ENCODE measurements around the gene IL18R1.

Gene IL18R1

DNA sequence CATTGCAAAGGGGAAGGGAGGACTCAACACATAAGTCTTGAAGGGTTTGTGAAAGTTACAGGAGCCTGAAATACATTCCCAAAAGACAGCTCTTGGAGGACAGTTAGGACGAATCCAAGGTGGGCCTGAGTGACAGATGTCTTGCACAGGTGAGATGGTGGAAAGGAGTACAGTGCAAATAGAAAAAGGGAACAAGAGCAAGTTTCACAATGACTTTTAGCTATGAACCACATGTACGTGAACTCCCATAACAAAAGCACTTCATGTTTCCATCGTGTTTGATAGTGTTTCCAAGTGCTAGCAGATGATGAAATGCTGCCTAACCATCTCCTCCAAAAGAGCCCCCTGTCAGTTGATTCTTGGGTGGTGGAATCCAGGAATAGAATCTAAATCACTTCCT, 69.2 kb downstream of the IL18R1 start:
- H3F3A ChIP-seq (ENCODE audit: control insufficient read depth, insufficient read depth), result no peaks in the 10 kb centered on the region
- H3K4me2 ChIP-seq (ENCODE audit: low read length), result no peak overlapping the region
- H3K27me3 ChIP-seq (ENCODE audit: control insufficient read depth, low read length), result no peaks in the 10 kb centered on the region; the same call in none of the 2 replicates
- no peaks in the 10 kb centered on the region for H3K9me2 ChIP-seq (replicated peaks; ENCODE audit: control insufficient read depth, low read length)
- H3K36me3 ChIP-seq (ENCODE audit: control insufficient read depth, low read length), result no peaks in the 10 kb centered on the region
- no peak overlapping the region for H3K27ac ChIP-seq (ENCODE audit: low read depth, low read length)
- no peak overlapping the region for H3K4me3 ChIP-seq (ENCODE audit: low read length)
- no peaks in the 10 kb centered on the region for H4K20me1 ChIP-seq (ENCODE audit: control insufficient read depth, insufficient read depth, low read depth, low read length)
- no peaks in the 10 kb centered on the region for H3K4me1 ChIP-seq (ENCODE audit: control insufficient read depth, low read length)
- H3K9me3 ChIP-seq (ENCODE audit: control insufficient read depth, insufficient read depth, low read length), result no peaks in the 10 kb centered on the region
- TF ChIP-seq EZH2phosphoT487 (IDR thresholded peaks at IDR 0.05; ENCODE audit: borderline replicate concordance, low read length), result no peak
- TF ChIP-seq, protein P1, sequence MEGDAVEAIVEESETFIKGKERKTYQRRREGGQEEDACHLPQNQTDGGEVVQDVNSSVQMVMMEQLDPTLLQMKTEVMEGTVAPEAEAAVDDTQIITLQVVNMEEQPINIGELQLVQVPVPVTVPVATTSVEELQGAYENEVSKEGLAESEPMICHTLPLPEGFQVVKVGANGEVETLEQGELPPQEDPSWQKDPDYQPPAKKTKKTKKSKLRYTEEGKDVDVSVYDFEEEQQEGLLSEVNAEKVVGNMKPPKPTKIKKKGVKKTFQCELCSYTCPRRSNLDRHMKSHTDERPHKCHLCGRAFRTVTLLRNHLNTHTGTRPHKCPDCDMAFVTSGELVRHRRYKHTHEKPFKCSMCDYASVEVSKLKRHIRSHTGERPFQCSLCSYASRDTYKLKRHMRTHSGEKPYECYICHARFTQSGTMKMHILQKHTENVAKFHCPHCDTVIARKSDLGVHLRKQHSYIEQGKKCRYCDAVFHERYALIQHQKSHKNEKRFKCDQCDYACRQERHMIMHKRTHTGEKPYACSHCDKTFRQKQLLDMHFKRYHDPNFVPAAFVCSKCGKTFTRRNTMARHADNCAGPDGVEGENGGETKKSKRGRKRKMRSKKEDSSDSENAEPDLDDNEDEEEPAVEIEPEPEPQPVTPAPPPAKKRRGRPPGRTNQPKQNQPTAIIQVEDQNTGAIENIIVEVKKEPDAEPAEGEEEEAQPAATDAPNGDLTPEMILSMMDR (IDR thresholded peaks at IDR 0.05; ENCODE audit: low read depth, low read length, poor library complexity, severe bottlenecking), result no peak
- H3K79me2 ChIP-seq (ENCODE audit: control insufficient read depth, low read length), result no peaks in the 10 kb centered on the region

DNA sequence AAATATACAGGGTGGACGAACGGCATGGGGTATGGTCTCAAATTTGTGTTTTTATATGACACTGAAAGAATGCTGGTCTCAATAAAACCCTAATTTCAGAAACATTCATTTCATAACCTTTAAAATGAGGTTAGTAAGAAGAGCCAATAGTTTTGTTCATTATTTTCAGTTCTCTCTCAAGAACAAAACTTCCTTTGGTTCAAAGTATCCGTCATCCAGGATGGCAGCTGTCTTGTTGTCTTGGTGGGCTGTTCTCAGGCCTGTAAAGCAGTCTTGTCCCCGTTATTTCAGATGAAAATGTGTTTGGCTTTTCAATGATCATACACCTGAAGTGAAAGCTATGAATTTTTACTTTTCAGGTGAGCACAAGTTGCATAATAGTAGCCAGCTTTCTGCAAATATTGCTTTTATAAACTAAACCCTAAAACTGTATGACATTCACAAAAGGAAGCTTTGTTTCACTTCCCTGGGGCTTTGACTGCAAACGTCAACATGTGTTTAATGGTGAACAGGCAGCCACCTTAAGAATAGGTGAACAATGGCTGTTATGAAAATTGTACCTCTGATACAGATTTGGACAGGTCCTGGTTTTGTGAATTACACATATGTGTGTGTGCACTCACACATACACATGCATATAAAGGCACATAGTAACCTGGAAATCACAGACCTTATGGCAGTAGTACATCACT, 70.0 kb downstream of the IL18R1 start:
- H3K27me3 ChIP-seq (ENCODE audit: control insufficient read depth, low read length), result no peaks in the 10 kb centered on the region; the same call in none of the 2 replicates
- no peaks in the 10 kb centered on the region for H3F3A ChIP-seq (ENCODE audit: control insufficient read depth, insufficient read depth)
- H3K4me2 ChIP-seq (ENCODE audit: low read length), result no peak overlapping the region
- TF ChIP-seq, protein P1 (IDR thresholded peaks at IDR 0.05; ENCODE audit: low read depth, low read length, poor library complexity, severe bottlenecking), result no peak
- no peak for TF ChIP-seq EZH2phosphoT487 (IDR thresholded peaks at IDR 0.05; ENCODE audit: borderline replicate concordance, low read length)
- H3K9me3 ChIP-seq (ENCODE audit: control insufficient read depth, insufficient read depth, low read length), result no peaks in the 10 kb centered on the region
- no peaks in the 10 kb centered on the region for H3K4me1 ChIP-seq (ENCODE audit: control insufficient read depth, low read length)
- no peaks in the 10 kb centered on the region for H4K20me1 ChIP-seq (ENCODE audit: control insufficient read depth, insufficient read depth, low read depth, low read length)
- H3K9me2 ChIP-seq (replicated peaks; ENCODE audit: control insufficient read depth, low read length), result no peaks in the 10 kb centered on the region
- no peak overlapping the region for H3K4me3 ChIP-seq (ENCODE audit: low read length)
- H3K36me3 ChIP-seq (ENCODE audit: control insufficient read depth, low read length), result no peaks in the 10 kb centered on the region
- no peak overlapping the region for H3K27ac ChIP-seq (ENCODE audit: low read depth, low read length)
- H3K79me2 ChIP-seq (ENCODE audit: control insufficient read depth, low read length), result no peaks in the 10 kb centered on the region

- H3K4me2 ChIP-seq (ENCODE audit: low read length), result no peak overlapping the region
- no peak overlapping the region for H3K27ac ChIP-seq (ENCODE audit: low read depth, low read length)
- H3K36me3 ChIP-seq (ENCODE audit: control insufficient read depth, low read length), result no peaks in the 10 kb centered on the region
- no peaks in the 10 kb centered on the region for H3K9me2 ChIP-seq (replicated peaks; ENCODE audit: control insufficient read depth, low read length)
- no peaks in the 10 kb centered on the region for H3K79me2 ChIP-seq (ENCODE audit: control insufficient read depth, low read length)
- no peaks in the 10 kb centered on the region for H3K4me1 ChIP-seq (ENCODE audit: control insufficient read depth, low read length)
- H3K4me3 ChIP-seq (ENCODE audit: low read length), result no peak overlapping the region
- H4K20me1 ChIP-seq (ENCODE audit: control insufficient read depth, insufficient read depth, low read depth, low read length), result no peaks in the 10 kb centered on the region
- H3F3A ChIP-seq (ENCODE audit: control insufficient read depth, insufficient read depth), result no peaks in the 10 kb centered on the region
- TF ChIP-seq, protein P1 (IDR thresholded peaks at IDR 0.05; ENCODE audit: low read depth, low read length, poor library complexity, severe bottlenecking), result no peak
- TF ChIP-seq EZH2phosphoT487 (IDR thresholded peaks at IDR 0.05; ENCODE audit: borderline replicate concordance, low read length), result no peak
- H3K27me3 ChIP-seq (ENCODE audit: control insufficient read depth, low read length), result peaks cover 2% of the 10 kb centered on the region
- no peaks in the 10 kb centered on the region for H3K9me3 ChIP-seq (ENCODE audit: control insufficient read depth, insufficient read depth, low read length)
Observed at GRCh38 chr2:102427249-102427648, 71.7 kb downstream of the IL18R1 start.
